ENCODE data around the gene C11orf52. TPM values are rescaled to one million over a fixed set of nuclear protein-coding genes. Genes with fewer than 3 reads are reported as not detected.

Gene C11orf52
- polyA plus RNA-seq, 1 donor, result 3.1 TPM

DNA sequence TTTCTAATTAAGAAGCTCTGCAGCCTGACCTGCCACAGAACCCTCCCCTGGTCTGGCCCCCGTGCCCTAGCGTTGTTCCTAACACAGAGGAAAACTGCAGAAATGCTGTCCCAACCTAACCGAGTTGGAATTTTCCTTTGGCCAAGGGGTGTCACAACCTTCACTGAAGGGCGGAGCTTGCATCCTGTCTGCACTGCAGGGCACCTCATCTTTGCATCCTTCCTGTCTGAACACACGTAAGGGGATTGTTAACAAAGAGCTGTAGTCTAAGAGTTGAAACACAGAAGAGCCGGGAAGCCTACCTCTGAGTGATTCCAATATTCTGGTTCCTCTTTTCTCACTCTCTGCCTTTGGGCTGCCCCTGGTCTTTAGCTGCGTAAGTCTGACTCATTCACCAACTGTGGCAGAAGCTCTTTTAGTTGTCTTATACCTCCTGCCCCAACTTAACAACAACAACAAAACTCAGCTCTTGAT lies 20.0 kb downstream of the C11orf52 start:
- no peak for DNase-seq (ENCODE audit: low read depth)

DNA sequence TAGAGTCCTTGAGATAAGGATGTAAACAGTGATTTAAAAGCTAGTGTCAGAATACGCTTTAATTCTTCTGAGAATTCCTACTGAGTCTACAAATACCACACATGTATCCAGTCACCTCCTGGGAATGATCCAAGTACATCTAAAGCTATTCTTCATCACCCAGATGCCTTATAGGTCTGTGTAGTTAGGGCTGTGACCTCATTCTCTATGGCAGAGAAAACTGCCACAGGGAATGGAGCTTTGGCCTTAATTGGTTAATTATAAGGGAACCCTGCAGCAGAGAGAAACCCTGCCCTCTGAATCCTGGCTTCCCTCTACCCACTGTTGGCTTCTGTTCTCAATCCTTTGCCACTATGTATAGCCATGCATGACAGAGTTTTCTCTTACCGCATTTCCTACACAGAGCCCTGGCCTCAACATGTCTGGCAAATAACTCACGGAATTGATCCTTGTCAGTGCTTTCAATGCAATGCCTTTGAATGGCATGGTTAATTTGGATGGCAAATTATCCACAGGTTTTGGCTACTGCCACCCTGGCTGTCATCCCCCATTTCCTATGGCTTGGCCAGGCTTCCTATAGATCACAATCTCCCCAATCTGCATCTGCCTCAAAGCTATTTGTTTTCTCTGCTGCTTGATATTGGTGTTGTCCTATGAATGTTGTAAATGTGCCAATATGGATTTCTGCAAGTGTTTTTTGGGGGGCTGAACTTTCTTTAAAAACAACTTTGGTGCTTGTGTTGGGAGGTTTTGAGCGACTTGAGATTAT lies 21.3 kb downstream of the C11orf52 start:
- no peak for DNase-seq (ENCODE audit: low read depth)

GRCh38 chr11:111941963-111942362 lies 23.2 kb downstream of the C11orf52 start:
- no peak for DNase-seq (ENCODE audit: low read depth)

- DNase-seq (ENCODE audit: low read depth), result no peak
Observed at GRCh38 chr11:111942829-111943228, 24.1 kb downstream of the C11orf52 start.

- DNase-seq (ENCODE audit: low read depth), result no peak
Observed at GRCh38 chr11:111944139-111944538, 25.4 kb downstream of the C11orf52 start.

DNA sequence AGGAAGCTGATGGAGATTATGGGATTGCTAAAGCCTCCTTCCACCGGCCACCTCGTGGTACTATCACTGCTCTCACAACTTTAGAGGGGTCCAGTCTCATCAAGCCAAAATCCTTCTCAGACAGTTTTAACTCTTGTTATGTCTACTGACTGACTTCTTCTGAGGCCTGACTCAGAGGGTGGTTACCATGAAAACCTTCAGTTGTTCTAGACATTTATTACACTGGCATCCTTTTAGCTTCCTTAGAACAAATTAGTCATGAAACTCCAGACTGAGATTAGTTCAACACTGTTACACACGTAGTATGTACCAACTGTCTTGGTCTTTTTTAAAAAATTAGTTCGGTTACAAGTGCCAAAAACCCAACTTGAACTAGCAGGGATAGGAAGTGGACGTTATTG lies 25.9 kb downstream of the C11orf52 start:
- DNase-seq (ENCODE audit: low read depth), result no peak

DNA sequence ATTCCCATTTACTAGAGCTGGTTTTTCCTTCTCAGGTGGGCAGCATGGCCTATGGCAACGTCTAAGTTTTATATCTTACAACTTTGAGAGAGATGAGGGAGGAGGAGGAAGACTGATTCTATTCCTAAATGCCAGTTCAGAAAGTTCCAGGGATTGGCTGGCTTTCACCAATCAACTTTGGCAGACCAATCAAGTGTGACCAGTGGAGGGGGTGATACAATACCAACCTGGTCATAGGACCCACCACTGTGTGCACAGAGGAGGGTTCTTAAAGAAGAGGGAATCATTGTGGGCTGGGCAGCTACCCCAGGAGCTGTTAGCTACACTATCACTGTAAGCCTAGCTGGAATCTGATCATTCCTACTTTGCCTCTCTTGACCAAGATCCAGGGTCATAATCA lies 26.5 kb downstream of the C11orf52 start:
- DNase-seq (ENCODE audit: low read depth), result no peak

- no peak for DNase-seq (ENCODE audit: low read depth)
Observed at GRCh38 chr11:111946499-111946898, 27.8 kb downstream of the C11orf52 start.

GRCh38 chr11:111947143-111947542 lies 28.4 kb downstream of the C11orf52 start:
- DNase-seq (ENCODE audit: low read depth), result no peak

DNA sequence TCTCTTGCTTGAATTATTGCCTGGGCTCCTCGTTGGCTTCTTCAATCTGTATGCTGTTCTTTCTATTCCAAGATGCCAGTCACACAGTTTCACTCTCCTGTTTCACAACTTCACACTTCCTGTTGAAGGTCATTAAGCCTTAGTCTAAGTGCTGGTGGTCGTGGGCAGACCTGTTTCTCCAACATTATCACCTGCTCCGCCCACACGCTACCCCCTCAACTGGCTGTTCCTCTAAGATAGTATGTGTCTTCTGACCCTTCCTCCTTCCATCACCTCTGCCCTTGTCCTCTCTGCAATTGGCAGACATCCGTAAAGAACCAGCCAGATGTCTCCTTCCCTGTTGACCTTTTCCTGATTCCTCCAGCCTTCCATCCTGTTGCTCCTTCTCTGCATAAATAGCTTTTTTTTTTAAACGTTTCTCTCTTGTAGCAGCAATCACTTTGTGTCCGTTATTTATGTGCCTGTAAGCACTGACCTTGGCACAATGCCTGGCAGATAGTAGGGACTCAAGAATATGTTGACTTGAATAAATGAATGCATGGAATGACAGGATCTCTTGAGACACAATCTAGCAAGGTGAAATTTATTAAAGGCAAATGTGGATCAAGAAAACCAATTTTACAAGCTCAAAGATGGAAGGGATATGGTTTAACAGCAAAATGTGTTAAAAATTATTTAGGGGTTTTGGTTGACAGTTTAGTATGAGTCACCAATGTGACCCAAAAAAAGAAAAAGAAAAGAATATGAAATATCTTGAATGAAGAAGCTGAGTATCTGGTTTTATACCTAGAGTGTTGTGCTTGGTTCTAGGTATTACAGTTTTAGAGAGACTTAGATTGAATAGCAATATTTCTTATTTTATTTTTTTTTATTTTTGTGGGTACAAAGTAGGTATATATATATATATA lies 31.1 kb downstream of the C11orf52 start:
- DNase-seq (ENCODE audit: low read depth), result no peak

- no peak for DNase-seq (ENCODE audit: low read depth)
Observed at GRCh38 chr11:111951565-111951964, 32.9 kb downstream of the C11orf52 start.

DNA sequence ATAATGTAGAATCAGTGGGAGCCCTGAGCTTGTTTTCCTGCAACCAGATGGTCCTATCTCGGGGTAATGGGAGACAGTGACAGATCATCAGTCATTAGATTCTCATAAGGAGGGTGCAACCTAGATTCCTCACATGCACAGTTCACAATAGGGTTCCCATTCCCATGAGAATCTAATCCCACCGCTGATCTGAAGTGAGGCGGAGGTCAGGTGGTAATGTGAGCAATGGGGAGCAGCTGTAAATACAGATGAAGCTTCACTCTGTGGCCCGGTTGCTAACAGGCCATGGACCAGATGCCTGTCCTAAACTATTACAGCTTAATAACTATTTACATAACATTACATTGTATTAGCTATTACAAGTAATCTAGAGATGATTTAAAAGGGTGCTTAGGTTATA lies 35.4 kb downstream of the C11orf52 start:
- DNase-seq (ENCODE audit: low read depth), result no peak

GRCh38 chr11:111957663-111958444 lies 39.1 kb downstream of the C11orf52 start:
- no peak for DNase-seq (ENCODE audit: low read depth)

GRCh38 chr11:111960916-111961315 lies 42.2 kb downstream of the C11orf52 start:
- no peak for DNase-seq (ENCODE audit: low read depth)

DNA sequence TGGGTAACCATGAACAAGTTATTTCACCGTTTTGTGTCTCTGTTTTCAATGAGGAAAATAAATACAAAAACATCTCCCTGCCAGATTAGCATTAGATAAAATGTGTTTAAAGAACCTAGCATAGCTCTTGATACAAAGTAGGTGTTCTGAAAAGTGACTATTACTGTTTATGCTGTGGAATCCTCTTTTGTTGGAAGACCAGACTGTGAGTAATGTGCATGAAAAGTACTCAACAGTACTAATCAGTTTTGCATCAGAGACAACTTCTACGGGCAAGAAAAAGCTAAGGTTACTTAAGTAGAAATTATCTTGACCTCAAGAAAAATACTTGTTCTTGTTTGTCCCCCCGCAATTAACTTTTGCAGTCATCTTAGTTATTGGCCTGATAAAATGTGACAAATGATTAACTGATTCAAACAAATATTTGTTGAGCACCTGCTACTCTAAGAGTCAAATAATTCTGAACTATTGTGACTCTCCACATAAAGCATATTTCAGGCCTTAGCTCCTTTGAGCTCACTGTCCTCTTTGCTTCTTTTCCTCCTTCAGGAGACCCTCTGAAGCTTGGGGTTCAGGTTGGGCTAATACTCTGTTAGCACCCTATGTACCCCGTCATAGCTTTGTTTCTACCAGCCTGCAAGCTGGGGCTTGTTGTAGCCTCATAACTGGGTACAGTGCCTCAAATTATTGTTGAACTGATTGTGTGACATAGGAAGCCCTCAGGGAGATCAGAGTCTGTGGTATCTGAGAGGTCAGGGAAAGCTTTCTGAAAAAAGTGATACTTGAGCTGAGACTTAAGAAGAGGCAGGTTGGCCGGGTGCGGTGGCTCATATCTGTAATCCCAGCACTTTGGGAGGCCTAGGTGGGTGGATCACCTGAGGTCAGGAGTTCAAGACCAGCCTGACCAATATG lies 42.9 kb downstream of the C11orf52 start:
- DNase-seq (ENCODE audit: low read depth), result no peak

DNA sequence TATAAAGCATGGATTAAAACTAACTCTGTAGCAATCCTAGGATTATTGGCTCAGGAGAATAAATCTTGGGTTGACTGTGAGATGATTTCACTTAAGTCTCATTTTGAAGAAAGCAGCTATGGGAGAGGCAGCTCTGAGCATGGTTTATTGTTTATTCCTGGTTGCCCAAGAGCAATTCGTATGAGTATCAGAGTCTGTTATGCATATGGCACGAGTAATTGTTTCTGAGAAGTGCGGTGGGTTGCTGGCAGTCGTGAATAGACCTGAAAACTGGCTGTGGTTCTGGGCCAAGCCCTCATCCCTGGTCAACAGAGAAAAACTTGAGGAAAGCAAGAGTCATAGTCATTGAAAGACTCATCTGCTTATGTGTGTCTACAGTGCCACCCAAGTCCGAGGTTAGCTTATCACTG lies 45.2 kb downstream of the C11orf52 start:
- DNase-seq (ENCODE audit: low read depth), result no peak

DNA sequence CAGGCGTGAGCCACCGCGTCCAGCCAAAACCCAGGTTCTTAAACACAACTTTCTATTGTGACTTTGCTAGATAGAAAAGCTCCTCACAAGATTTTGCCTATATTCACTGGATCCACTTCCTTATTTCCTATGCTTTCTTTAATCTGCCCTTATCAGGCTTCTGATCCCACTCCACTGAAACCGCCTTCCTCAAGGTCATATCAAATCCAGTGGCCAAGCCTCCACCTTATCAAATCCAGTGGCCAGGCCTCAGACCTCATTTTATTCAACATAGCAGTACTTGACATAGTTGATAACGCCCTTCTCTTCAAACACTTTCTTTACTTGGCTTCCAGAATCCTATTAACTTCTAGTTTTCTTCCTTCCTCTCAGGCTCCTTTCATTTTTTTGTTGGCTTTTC lies 48.0 kb downstream of the C11orf52 start:
- no peak for DNase-seq (ENCODE audit: low read depth)

- no peak for DNase-seq (ENCODE audit: low read depth)
Observed at GRCh38 chr11:111967649-111968048, 48.9 kb downstream of the C11orf52 start.

GRCh38 chr11:111969344-111969743 lies 50.6 kb downstream of the C11orf52 start:
- no peak for DNase-seq (ENCODE audit: low read depth)

GRCh38 chr11:111974446-111974845 lies 55.7 kb downstream of the C11orf52 start:
- no peak for DNase-seq (ENCODE audit: low read depth)
